Measurements from ENCODE around the gene ZBP1.
"Not testable (repeated sequence)": the region's sequence is repeated elsewhere in the genome, so short reads cannot be mapped to it uniquely, and the experiment has no call there.

The ZBP1 gene

DNA sequence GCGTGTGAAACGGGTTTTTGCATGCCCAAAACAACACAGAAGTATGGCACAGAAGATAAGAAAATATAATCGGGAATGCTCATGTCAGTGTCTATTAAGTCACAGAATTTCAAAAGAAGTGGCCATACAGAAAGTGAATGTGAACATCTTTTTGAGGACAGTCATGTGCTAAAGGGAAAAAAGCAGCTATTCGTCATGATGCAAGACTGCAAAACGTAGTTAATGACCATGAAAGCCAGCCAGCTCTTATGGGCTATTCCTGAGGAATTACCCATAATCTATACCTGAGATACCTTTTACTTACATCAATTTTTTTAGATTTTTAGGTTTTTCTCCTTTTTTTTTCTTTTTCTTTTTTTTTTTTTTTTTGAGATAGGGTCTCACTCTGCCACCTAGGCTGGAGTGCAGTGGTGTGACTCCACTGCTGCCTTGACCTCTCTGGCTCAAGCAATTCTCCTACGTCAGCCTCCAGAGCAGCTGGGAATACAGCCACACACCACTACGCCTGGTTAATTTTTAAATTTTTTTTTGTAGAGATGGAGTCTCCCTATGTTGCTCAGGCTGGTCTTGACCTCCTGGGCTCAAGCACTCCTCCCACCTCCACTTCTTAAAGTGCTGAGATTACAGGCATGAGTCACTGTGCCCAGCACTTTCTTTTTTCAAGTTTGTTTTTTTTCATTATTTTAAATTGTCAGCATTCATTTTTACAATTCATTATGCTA is 18.1 kb upstream of the ZBP1 start:
- DNase-seq, result no peak

DNA sequence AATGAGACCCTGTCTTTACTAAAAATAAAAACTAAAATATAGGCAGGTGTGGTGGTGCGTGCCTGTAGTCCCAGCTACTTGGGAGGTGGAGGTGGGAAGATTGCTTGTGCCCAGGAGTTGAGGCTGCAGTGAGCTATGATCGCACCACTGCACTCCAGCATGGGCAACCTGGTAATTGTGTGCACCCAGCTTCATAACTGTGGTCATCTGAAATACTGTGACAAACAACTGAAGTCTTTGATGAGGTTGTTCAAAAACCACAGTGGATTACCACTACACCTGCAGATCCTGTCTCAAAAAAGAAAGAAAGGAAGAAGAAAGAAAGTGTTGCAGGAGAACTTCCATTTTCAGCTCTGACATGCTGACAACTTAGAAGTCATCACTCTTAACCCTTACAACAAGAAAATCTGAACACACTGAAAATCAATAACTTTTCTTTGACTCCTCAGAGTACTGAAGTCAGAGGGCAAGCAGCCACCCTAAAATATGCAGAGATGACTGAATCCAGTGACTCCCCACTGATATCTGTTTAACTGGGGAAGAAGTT is 13.8 kb upstream of the ZBP1 start:
- no peak for DNase-seq

DNA sequence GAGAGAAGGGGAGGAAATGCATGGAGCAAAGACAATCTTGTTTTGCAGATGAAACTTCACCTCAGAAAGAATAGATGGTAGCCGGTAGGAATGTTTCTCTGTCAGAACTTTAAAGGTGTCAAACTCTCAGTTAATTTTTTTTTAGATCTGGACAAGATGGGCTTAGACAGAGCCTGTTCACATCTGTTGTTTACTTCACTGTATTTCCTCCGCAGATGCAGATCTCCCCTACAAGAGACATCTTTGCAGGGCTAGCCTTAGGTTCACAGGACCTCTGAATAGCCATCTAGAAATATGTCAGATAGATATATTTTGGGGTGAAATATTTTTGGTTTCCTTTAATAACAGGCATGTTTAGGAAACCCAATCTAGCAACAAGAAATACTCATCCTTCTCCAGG is 12.1 kb upstream of the ZBP1 start:
- no peak for DNase-seq

DNA sequence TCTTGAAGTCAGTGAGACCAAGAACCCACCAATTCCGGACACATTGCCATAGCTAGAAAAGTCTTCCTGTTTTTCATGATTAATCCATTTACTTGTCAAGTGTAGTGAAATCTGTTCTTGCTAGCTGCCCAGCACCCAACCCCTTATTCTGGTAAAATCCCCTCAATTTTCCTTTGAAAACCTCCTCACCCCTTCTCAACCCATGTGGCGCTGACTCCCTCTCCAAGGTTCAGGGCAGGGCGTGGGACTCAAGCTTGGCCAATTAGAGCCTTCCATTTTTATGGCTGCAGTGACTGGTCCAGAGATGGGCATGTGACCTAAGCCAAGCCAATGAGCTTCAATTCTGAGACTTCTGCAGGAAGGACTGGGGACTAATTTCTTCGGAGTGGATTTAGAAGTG is 9.8 kb upstream of the ZBP1 start:
- no peak for DNase-seq

DNA sequence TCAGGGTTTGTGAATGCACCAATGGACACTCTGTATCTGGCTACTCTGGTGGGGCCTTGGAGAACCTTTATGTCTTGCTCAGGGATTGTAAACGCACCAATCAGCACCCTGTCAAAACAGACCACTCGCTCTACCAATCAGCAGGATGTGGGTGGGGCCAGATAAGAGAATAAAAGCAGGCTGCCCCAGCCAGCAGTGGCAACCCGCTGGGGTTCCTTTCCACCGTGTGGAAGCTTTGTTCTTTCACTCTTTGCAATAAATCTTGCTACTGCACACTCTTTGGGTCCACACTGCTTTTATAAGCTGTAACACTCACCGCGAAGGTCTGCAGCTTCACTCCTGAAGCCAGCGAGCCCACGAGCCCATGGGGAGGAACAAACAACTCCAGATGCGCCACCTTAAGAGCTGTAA is 9.3 kb upstream of the ZBP1 start:
- DNase-seq, result not testable (repeated sequence)

DNA sequence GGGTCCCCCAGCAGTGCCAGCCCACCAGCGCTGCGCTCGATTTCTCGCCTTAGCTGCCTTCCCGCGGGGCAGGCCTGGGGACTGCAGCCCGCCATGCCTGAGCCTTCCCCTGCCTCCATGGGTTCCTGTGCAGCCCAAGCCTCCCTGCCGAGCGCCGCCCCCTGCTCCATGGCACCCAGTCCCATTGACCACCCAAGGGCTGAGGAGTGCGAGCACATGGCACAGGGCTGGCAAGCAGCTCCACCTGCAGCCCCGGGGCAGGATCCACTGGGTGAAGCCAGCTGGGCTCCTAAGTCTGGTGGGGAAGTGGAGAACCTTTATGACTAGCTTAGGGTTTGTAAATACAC is 8.7 kb upstream of the ZBP1 start:
- not testable (repeated sequence) for DNase-seq

DNA sequence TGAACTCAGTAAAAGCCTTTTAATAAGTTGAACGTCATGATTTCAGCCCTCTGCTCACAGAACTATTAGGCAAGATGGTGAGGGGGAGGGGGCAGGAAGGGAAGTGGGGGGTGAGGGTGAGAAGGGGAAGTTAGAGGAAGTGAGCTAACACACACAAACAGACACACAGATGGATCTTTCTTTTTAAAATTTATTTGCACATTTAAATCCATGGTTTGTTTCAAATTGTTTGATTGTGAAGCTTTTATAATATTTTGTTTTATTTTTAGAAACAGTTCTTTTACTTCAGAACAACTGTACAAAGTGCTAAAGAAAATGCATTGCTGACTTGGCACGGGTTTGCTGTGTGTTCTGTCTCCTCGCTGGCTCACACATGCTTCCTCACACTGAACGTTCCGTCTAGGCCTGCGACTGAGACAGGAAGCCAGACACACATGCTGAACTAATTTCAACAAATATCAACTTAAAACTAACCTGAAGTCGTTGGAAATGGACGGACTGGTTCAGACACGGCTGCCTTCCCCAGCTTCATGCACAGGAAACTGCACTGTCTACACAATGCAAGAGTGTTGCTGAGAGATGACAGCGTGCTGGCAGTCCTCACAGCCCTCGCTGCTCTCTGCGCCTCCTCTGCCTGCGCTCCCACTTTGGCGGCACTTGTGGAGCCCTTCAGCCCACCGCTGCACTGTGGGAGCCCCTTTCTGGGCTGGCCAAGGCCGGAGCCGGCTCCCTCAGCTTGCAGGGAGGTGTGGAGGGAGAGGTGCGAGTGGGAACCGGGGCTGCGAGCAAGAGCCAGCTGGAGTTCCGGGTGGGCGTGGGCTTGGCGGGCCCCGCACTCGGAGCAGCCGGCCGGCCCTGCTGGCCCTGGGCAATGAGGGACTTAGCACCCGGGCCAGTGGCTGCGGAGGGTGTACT is 8.1 kb upstream of the ZBP1 start:
- peak; percentile 71 for DNase-seq

DNA sequence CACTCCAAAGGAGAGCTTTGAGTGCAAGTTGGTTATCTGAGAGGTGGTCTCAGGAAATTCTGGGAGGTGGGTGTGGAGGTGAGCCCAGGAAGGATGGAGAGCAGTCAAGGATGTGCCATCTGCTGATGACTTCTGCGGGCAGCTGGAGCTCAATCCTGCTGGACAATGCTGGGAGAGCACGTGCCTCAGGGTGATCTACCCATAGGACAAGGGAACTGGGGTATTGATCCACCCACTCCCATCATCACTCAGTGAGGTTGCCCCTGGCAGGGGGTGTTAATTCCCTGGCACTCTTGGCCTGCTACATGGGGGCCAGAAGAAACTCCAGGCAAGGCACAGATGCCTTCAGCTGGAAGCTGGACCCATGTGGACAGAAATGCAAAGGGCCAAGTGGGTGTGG is 7.1 kb upstream of the ZBP1 start:
- DNase-seq, result no peak

DNA sequence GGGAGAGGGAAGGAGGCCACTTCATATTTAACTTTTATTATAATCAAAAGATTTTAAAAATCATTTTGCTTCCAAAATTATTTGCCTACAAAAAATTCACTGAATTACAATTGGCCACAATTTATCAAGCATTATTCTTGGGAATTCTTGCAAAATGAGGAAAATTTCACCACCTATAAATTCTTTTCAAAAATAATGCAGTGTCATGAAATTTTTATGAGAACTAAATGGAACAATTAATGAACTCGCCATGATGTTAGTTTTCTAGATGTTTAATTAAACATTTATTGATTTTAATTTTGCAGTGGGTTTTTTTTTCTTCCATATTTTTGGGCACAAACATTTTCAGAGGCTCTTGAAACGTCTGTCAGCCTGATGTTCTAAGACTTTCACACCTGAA is 5.8 kb upstream of the ZBP1 start:
- no peak for DNase-seq

DNA sequence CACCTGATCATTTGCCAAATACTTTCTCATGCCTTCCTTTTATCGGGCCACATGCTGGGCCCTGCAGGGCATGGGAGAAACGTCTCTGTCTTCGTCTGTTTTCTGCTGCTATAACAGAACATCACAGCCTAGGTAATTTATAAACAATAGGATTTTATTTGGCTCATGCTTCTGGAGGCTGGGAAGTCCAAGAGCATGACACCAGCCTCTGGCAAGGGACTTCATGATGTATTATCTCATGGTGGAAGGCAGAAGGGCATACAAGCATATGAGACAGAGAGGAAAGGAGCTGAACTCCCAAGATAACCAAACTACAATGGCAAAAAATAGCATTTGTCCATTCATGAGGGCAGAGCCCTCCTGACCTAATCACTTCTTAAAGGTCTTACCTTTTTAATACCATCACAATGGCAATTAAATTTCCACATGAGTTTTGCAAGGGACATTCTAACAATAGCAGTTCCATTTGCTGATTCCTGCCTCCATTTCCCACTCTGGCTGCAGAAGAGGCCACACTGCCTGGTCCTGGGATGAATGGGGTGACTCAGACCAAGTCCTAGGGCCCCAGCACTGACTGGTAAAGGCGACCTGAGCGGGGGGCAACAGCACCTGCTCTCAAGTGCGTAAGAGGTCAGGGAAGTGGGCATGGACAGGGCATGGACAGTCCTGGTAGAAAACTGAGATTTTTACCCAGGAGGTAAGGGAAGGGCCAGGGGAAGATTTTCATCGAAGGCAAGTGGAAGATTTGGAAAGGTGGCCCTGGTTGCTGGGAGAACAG is 5.1 kb upstream of the ZBP1 start:
- no peak for DNase-seq

DNA sequence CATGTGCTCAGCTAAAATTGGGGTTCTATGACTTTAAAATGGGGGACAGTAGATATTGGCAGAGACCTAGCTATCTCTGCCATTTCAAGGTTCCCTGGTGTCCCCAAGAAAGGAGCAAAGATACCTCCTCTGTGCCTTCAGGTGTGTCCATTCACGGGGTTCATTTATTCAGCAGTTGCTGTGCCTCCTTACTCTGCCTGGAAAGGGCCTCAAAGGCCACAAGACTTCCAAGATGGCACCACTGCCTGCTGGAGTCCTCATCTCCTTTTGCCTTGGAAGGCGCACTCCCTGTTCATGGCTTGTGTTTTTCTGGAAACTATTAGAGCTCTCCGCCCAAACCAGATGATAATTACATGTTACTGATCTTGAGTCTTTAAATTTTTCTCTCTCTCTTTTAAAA is 3.9 kb upstream of the ZBP1 start:
- DNase-seq, result no peak

DNA sequence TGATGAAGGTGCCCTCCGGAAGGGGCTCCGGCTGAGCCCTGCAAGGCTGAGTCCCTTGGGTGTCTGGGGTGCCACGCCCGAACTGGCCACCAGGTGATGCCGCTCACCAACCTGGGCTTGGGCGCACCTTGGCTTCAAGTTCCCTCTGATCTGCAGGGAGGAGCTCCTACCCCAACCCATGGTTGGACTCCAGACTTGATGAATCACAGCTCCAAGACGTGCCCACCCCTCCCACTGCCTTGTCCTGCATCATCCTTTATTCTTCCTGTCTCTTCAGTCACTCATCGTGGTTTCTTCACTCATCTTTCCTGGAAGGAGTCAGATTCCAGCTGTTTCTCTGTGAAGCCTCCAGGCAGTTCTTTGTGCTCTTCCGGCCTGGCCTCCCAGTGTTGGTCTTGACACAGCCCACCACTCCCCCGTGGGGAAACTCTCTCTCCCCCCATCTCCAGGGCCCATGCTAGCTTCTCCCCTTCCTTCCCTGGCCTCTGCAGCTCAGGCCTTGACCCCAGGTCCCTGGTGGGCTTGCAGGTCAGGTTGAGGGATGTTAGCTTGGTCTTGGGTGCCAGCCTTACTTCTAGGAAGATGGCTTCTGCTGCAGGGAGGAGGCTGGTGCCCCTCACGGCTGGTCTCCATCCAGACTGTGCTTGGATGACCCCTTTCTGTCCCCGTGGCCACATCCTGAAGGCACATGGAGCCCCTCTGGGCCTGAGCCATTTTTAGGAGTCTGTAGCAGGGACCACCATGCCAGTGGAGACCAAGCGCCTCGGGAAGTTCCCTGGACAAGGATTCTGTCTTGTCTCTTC is 2.6 kb upstream of the ZBP1 start:
- DNase-seq, result peak; percentile 74

DNA sequence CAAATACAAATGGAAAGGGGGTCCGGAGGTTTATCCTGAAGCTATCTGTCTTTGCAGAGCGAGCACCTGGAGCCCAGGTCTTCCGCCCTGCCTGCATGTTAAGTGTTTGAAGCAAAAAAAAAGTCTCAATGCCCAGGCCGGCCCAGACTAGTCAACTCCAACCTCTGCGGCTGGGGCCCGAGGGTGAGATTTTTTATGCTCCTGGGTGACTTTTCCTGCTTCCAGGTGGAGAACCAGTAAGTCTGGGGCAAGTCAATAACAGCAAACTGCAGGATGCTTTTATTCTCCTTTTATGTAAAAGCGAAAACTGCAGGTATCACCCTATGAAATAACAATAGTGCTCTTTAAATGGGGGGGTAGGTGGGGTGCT is 2.0 kb upstream of the ZBP1 start:
- DNase-seq, result no peak

DNA sequence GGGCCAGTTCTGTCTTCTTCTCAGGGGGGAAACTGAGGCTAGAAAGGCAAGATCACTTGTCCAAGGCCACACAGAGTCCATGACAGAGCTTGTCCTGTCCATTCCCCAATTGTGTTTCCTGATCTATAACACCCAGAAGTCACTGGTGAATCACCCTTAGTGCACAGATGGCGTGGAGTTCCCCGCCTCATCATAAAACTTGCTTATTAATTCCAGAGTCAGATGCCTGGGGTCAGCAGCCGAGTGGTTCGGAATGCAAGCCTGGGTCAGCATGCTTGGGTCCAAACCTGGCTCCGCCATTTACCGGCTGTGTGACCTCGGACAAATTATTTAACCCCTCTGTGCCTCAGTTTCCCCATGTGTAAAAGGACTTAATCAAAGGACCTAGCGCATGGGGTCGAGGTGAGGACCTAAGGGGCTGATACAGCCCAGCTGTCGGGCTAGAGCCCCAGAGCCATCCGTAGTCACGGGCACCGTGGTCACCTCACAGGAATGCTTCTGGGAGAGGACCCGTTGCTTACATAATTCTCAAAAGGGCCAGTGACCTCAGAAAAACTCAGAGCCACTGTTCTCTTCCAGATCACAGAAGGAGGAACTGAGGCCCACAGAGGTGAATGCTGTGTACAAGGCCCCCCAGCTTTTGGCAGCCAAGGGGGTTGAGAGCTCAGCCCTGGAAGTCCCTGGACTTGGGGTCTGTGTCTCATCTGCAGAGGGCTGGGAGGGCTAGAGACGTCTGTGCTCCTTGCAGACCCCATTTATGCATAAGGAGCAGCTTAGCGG is 1.4 kb upstream of the ZBP1 start:
- no peak for DNase-seq

DNA sequence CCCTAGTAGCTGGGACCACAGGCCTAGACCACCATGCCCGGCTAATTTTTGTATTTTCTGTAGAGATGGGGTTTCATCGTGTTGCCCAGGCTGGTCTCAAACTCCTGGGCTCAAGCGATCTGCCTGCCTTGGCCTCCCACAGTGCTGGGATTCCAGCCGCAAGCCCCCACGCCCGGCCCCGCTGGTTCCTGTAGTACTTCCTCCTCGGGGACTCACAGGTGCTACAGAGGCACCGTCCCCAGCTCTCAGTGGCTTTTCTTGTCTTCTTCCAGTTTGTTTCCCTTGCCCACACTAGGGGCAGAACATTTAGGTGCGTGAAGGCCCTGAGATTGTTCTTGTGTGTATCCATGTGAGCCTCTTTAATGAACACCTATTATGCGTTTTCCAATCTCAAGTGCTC is 773 bp upstream of the ZBP1 start:
- no peak for DNase-seq

DNA sequence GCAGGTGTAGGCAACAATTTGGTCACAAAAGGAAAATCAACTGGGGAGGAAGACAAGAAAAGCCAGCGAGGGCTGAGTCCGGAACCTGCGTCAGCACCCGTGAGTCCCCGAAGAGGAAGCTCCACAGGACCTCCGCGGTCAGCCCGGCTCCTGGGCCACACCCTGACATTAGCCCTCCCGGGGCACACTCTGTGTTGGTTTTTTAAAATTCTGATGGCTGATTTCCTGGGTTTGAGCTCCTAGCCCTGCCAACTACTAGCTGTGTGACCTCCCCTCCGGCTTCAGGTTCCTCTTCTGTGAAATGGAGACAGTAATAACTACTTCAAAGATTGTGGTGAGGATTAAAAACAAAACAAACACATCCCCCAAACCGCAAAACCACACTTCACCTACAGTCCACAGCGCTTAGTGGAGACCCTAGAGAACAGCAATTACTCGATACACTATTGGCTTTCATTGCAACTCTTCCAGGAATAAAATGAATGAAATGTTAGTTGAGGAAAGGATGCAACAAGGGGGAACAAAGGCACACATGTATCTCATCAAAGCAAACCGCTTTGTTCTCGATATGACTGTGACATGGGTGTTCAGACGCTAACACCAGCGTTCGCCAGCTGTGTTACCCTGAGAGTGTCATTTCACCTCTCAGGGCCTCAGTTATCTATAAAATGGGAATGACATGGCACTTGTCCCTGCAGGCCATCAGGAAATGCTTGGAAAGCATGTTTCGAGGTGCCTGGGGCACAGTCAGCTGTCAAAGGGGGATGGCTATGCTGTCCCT is 985 bp downstream of the ZBP1 start:
- DNase-seq, result no peak

DNA sequence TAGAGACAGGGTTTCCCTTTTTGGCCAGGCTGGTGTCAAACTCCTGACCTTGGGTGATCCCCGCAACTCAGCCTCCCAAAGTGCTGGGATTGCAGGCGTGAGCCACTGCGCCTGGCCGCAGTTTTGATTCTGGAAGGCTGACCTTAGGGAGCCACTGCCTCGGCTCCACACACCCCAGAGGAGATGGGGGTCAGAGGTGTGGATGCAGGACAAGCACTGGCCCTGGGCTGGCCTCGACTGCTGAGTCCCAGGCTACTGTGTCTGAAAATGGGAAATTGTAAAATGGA is 1.5 kb downstream of the ZBP1 start:
- no peak for DNase-seq

DNA sequence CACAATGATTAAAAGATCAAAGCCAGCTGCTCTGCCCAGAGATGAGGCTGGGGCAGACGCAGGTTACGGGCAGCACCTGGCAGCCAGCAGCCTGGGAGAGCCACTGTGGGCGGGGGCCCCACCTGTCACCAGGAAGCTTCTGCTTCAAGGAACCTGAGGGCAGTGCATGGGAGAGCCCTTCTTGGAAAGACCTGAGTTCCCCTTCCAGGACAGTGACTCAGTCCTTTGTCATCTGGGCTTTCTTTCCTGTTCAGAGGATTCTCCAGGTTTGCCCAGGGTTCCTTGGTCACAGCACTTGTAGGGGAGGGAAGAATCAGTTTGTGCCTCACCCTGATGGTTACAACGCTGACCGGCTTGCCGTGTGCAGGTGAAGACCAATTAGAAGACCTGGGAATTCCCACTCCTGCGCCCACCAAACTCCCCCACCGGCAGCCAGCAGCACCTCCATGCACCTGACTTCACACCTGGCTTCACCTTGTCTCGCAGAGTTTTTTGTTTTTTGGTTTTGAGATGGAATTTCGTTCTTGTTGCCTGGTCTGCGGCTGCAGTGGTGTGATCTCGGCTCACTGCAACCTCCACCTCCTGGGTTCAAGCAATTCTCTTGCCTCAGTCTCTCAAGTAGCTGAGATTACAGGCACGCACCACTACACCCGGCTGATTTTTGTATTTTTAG is 2.0 kb downstream of the ZBP1 start:
- DNase-seq, result no peak

DNA sequence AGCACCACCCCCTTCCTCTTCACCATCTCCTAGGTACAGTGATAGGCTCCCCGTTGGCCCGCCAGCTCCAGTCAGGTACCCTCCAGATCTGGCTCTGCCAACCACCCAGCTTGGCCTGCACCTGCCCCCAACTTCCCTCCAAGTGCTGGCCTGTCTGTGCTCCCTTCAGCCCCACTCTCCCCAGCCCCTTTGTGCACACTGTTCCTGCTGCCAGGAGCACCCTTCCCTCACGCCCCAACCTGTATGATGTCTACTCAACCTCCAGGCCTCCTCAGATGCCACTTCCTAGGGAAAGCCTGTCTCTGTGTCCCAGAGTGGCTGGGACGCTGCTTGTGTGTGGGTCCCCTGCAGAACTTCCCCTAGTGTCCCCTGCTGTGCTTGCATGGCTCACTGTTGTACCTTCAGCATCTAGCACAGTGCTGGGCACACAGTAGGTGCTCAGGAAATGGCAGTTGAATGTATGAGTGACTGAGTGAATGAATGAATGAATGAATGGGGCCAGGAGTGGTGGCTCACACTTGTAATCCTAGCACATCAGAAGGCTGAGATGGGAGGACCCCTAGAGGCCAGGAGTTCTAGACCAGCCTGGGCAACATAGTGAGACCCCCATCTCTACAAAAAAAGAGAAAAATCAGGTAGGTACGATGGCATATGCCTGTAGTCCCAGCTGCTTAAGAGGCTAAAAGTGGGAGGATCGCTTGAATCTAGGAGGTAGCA is 3.0 kb downstream of the ZBP1 start:
- DNase-seq, result no peak

Measured in eye (tissue), 1 donor.